Activated T-helper 1 cell treated with anti-CD3 and anti-CD28 coated beads, Interleukin-12 subunit alpha, Interleukin-12 subunit beta, Interleukin-2, Interleukin-4 antibody, amounts not matched to agents 30 ng/mL and 10 ng/mL and 1 ng/mL, durations not matched to agents 14 hours and 24 hours and 36 hours (primary cell): ENCODE results near the gene ZNF628. TPM values are rescaled to one million over a fixed set of nuclear protein-coding genes. Genes with fewer than 3 reads are reported as not detected.

Experiments
- DNase-seq: peaks from one replicate; pipeline ENCODE4 v3.0.0; 2021; ENCODE audit warnings: low spot score
- H3K27ac Mint-ChIP-seq: one replicate; pipeline ENCODE4 v1.8.0; 2021; ENCODE audit warnings: mild to moderate bottlenecking, mixed read lengths
- H3K27me3 Mint-ChIP-seq: one replicate; pipeline ENCODE4 v1.8.0; 2022; ENCODE audit warnings: mild to moderate bottlenecking, moderate library complexity, mixed read lengths; ENCODE audit not compliant: insufficient read depth
- H3K36me3 Mint-ChIP-seq: one replicate; pipeline ENCODE4 v1.8.0; 2021; ENCODE audit warnings: low read depth, mixed read lengths
- H3K4me1 Mint-ChIP-seq: one replicate; pipeline ENCODE4 v1.8.0; 2021; ENCODE audit warnings: low read depth, mixed read lengths
- H3K4me3 Mint-ChIP-seq: one replicate; pipeline ENCODE4 v1.8.0; 2021; ENCODE audit warnings: mild to moderate bottlenecking, moderate library complexity, mixed read lengths
- H3K9me3 Mint-ChIP-seq: one replicate; pipeline ENCODE4 v1.8.0; 2021; ENCODE audit warnings: mixed read lengths
- intact Hi-C: fragments of 100-400 bp; cut with micrococcal nuclease; formaldehyde crosslinking; loops from one replicate; pipeline ENCODE4 v1.15.1; 2024
- total RNA-seq: library from RNA; stranded (reverse); gene quantifications from 2 replicates; pipeline ENCODE4 v1.2.3, GENCODE V29; 2022

The ZNF628 gene
- total RNA-seq, 1 donor from 2014 or later = 7.6 TPM

- no peak for DNase-seq
- H3K9me3 Mint-ChIP-seq = no peaks in the 10 kb centered on the region
- no peak overlapping the region for H3K4me3 Mint-ChIP-seq
- H3K27ac Mint-ChIP-seq = no peak overlapping the region
- intact Hi-C loops = no loop called here
- H3K36me3 Mint-ChIP-seq = no peaks in the 10 kb centered on the region
- no peaks in the 10 kb centered on the region for H3K4me1 Mint-ChIP-seq
- peaks cover 2% of the 10 kb centered on the region for H3K27me3 Mint-ChIP-seq
Measured at GRCh38 chr19:55529636-55530234, 53.3 kb downstream of the ZNF628 start.

GRCh38 chr19:55530996-55531395 is 54.6 kb downstream of the ZNF628 start:
- DNase-seq = no peak
- no peaks in the 10 kb centered on the region for H3K36me3 Mint-ChIP-seq
- no peak overlapping the region for H3K4me3 Mint-ChIP-seq
- intact Hi-C loops = no loop called here
- H3K27ac Mint-ChIP-seq = no peak overlapping the region
- no peaks in the 10 kb centered on the region for H3K27me3 Mint-ChIP-seq
- no peaks in the 10 kb centered on the region for H3K9me3 Mint-ChIP-seq
- H3K4me1 Mint-ChIP-seq = no peaks in the 10 kb centered on the region

Other genes starting within 250 kb of the ZNF628 start
- gene TMEM86B, start 247.9 kb upstream of the ZNF628 start, total RNA-seq = 7.7 and 8.3 TPM in 2 replicates
- 200 and 202 TPM in 2 replicates for gene PPP6R1, start 217.6 kb upstream of the ZNF628 start, total RNA-seq
- 66.4 and 69.6 TPM in 2 replicates for gene HSPBP1, start 196.5 kb upstream of the ZNF628 start, total RNA-seq
- gene BRSK1, start 192.6 kb upstream of the ZNF628 start, total RNA-seq = 7.8 and 8.4 TPM in 2 replicates
- gene TMEM150B, start 151.3 kb upstream of the ZNF628 start, total RNA-seq = 0.71 TPM in 1 of 2 replicates, not detected in the other
- 29.1 and 29.9 TPM in 2 replicates for gene KMT5C, start 136.7 kb upstream of the ZNF628 start, total RNA-seq
- 0.26 TPM in 1 of 2 replicates, not detected in the other for gene COX6B2, start 121.9 kb upstream of the ZNF628 start, total RNA-seq
- 0.05 TPM in 1 of 2 replicates, not detected in the other for gene GARIN5B, start 113.4 kb upstream of the ZNF628 start, total RNA-seq
- gene IL11, start 106.2 kb upstream of the ZNF628 start, total RNA-seq = 0.34 TPM in 1 of 2 replicates, not detected in the other
- not detected in 2 replicates for gene TMEM190, start 99.8 kb upstream of the ZNF628 start, total RNA-seq
- 9.7 and 10.6 TPM in 2 replicates for gene TMEM238, start 92.3 kb upstream of the ZNF628 start, total RNA-seq
- 1,835 and 1,847 TPM in 2 replicates for gene RPL28, start 90.7 kb upstream of the ZNF628 start, total RNA-seq
- 224 and 225 TPM in 2 replicates for gene UBE2S, start 68.8 kb upstream of the ZNF628 start, total RNA-seq
- gene SHISA7, start 33.3 kb upstream of the ZNF628 start, total RNA-seq = not detected in 2 replicates
- 31.3 and 34.3 TPM in 2 replicates for gene ISOC2, start 15.0 kb upstream of the ZNF628 start, total RNA-seq
- gene C19orf85, start 11.9 kb upstream of the ZNF628 start, total RNA-seq = not detected in 2 replicates
- gene NAT14, start 8.6 kb downstream of the ZNF628 start, total RNA-seq = 23.1 and 26.1 TPM in 2 replicates
- gene SSC5D, start 11.8 kb downstream of the ZNF628 start, total RNA-seq = 0.24 and 0.65 TPM in 2 replicates
- not detected in 2 replicates for gene SBK2, start 60.5 kb downstream of the ZNF628 start, total RNA-seq
- not detected in 2 replicates for gene SBK3, start 68.9 kb downstream of the ZNF628 start, total RNA-seq
- 10.2 and 11.7 TPM in 2 replicates for gene ZNF579, start 104.2 kb downstream of the ZNF628 start, total RNA-seq
- gene FIZ1, start 122.9 kb downstream of the ZNF628 start, total RNA-seq = 24.2 and 24.7 TPM in 2 replicates
- gene ZNF524, start 123.7 kb downstream of the ZNF628 start, total RNA-seq = 20.0 and 22.9 TPM in 2 replicates
- 12.6 and 13.2 TPM in 2 replicates for gene ZNF865, start 129.0 kb downstream of the ZNF628 start, total RNA-seq
- 3.0 and 4.9 TPM in 2 replicates for gene ZNF784, start 147.9 kb downstream of the ZNF628 start, total RNA-seq
- 39.8 and 40.4 TPM in 2 replicates for gene ZNF580, start 164.4 kb downstream of the ZNF628 start, total RNA-seq
- gene ZNF581, start 167.0 kb downstream of the ZNF628 start, total RNA-seq = 35.6 and 36.4 TPM in 2 replicates
- gene CCDC106, start 171.6 kb downstream of the ZNF628 start, total RNA-seq = 7.3 and 9.0 TPM in 2 replicates
- gene U2AF2, start 178.4 kb downstream of the ZNF628 start, total RNA-seq = 384 and 394 TPM in 2 replicates
- gene EPN1, start 198.6 kb downstream of the ZNF628 start, total RNA-seq = 46.0 and 48.3 TPM in 2 replicates